CD4-positive, alpha-beta T cell treated with Interferon gamma for 1 hour (primary cell): ENCODE data around the gene TUBA1C.
"Not testable (repeated sequence)": the region's sequence is repeated elsewhere in the genome, so short reads cannot be mapped to it uniquely, and the experiment has no call there.

Experiments used
- DNase-seq: peaks from one replicate; pipeline ENCODE4 v3.0.0-alpha.2; 2020

Gene TUBA1C

DNA sequence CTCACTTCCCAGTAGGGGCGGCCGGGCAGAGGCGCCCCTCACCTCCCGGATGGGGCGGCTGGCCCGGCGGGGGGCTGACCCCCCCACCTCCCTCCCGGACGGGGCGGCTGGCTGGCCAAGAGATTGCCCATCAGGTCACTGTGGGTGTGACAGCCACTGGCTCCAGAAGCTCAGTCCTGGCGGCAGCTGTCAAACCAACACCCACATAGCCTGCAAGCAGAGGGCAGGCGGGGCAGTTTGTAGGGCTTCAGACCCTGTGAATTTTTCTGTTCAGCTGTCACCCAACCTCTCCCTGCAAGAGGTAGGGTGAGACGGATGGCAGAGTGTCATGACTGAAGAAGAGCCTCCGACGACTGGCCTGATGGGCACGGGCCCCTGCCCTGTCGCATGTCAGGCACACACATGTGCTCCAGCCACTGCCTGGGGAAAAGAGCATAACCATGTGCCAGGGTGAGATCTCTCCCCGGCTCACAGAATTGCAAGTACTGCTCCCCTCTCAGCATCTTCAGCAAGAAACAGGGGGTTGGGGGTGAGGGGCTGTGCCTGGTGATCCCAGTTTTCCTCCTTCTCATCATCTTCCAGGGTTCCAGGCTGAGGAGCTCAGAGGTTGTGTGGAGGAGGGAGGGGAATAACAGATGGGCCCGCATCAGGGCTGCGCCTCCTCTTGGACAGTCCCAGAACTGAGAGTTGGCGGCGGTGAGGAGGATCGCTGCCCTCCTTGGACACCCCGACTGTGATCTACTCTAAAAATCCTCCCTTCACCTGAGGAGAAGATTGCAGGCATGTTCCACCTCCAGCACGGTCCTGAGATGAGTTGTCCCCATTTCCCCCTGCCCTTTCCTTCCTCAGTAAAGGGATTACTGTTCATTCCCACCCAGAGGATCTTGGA is 18.9 kb downstream of the TUBA1C start:
- DNase-seq = no peak

DNA sequence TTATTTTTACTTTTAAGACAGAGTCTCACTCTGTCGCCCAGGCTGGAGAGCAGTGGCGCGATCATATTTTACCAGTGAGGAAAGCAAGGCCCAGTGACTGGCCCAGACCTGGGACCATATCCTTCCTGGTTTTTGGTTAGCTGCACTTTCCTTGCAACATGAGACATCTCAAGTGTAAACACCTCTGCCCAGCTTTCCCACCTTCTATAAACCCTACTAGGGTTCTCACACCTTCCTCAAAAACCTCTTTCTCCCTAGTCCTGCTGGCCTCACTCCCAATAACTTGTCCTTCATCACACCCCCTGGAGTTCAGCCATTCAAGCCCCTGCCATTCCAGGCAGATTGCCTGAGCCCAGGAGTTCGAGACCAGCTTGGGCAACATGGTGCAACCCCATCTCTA is 19.8 kb downstream of the TUBA1C start:
- no peak for DNase-seq

DNA sequence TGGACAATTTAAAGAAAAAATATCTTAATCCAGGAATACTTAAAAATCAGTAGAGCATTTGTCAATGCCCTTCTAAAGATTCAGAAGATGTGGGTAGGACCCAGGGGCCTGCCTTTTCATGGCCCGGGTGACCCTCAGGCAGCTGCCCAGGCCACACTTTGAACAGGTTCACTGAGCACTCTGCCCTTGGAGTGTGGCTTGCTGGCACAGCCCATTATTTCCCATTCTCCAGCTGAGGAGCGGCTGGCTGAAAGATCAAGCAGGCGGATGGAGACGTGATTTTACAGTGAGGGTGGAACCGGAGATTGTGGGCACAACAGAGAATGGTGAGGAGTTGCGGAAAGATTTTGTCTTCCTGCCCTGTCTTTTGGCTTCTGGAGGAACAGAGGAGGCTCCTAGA is 23.0 kb downstream of the TUBA1C start:
- DNase-seq = no peak

DNA sequence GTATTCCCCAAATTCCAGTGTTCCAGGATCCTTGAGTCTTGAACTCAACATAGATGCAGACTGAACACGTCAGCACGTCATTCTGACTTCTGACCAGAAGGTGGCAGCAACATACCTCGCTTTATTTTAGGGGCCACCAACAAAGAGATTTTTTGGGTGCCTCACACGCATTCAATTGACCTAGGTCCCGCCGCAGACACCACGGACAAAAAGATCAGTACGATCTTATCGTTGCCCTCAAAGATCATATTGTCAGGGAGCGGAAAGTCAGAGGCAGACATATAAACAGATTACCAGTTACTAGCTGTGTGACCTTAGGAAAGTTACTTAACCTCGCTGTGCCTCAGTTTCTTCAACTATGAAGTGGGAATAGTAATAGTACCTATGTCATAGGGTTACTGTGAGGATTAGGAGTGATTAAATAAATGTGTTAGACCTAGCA is 23.6 kb downstream of the TUBA1C start:
- peak; percentile 63 for DNase-seq

DNA sequence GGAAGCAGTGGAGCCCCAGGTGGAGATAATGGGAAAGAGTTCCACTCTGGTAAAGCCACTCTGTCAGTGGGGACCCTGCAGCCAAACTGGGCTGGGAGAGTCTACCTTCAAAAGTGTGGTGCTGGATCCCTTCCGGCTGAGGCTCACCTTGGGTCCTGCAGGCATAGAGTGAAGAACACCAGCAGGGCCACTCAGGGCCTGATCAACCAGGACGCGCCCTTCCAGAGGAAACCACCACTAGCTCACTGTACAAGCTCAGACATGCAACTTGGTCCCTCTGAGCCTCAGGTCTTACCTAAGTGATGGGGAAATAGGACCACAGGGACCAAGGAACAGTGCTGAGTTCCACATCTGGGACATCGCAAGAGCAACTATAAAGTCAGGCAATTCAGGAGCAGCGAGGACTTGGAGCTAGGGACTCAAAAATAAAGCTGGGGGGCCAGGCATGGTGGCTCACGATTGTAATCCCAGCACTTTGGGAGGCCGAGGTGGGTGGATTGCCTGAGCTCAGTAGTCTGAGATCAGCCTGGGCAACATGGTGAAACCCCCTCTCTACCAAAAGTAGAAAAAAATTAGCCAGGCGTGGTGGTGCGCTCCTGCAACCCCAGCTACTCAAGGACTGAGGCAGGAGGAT is 24.2 kb downstream of the TUBA1C start:
- no peak for DNase-seq

DNA sequence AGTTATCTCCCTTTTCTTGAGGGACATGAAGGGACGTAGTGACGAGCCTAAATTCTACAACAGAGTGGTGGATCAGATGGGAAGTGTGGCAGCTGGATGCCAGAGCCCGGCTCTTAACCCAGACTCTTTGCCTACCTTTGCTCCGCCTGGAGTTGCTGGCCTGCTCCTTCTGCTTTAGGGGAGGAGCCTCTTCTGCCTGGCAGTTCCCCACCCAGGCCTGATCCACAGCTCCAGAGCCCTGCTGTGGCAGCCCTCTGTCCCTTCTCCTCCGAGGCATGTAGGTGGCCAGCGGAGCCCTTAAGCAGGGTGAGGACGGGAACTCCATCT is 27.8 kb downstream of the TUBA1C start:
- DNase-seq = no peak

DNA sequence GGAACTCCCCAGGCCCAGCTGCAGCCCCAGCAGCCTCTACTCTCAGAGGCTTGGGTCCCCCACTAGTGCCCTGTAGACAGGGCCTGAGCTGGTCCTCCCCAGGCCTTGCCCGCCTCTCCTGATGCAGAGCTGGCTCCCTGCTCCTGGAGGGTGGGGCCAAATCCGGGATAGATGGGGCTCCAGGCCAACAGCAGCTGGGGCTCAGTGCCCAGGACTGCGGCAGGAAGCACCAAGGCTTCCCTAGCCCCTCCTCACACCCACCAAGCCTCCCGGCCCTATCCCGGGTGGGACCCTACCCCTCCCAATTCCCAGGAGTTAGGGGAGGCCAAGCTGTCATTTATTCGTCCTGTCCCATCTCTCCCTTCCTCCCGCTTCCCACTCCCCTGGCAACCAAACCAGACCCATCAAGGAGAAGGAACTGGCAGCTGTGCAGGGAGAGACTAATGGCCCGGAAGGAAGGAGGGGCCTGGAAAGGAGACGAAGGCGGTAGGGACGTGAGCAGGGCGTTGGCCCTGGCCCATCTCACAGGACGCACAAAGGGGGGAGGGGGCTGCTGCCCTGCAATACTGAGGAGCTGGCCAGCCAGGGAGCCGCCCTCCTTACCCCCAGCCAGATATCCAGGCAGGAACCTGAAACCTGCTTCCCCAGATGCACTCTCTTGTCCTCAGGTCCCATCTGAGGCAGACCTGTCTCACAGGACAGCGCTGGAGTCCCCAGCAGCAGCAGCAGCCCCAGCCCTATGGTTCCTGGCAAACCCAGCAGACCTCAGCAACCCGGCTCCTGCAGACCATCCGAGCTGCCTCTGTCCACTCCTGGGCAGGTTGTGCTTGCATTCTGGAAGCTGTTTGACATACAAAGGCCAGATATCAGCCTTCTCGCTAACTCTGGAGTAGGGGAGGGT is 28.4 kb downstream of the TUBA1C start:
- DNase-seq = no peak

DNA sequence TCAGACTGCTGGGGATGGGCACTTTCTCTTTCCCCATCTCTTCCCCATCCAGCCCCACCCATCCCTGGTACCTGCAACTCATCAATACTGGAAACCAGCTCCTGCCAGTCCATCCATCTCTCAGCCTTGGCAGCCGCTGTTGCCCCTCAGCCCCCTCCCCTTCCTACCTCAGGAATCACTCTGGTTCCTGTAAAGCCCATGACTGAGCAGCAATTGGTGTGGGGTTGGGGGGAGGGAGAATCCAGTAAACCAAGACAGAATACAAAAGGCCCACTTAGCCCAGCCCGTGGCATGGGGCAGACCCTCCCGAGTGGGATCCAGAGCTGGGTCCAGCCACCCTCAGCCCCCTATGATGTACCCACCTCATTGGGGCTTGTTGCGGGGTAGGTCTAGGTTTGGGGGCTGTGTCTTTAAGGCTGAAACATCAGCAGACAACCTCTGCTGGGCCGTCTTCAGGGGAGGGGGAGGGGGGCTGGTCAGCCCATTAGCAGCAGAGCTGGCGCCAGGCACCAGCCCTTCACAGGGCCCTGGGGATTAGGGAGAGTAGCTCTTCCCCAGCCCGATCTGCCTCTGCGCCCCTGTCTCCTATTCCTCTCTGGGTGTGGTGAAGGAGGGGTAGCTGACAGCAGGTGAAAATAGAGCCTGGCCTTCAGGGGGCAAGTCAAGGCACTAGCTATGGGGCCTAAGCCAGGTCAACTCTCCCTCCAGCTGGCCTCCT is 29.4 kb downstream of the TUBA1C start:
- DNase-seq = no peak

DNA sequence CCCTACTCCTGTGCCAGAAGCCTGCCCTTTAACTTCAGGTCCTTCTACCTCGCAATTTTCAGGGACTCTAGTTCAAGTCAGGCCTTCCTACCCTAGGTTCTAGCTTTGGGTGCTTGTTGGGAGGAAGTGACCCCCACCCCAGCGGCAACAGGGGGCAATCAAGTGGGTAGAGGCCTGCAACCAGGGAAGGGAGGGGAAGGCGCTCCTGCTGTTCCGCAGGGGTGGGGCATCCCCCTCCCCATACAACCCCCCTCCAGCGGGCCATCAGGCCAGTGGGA is 29.9 kb downstream of the TUBA1C start:
- DNase-seq = no peak

DNA sequence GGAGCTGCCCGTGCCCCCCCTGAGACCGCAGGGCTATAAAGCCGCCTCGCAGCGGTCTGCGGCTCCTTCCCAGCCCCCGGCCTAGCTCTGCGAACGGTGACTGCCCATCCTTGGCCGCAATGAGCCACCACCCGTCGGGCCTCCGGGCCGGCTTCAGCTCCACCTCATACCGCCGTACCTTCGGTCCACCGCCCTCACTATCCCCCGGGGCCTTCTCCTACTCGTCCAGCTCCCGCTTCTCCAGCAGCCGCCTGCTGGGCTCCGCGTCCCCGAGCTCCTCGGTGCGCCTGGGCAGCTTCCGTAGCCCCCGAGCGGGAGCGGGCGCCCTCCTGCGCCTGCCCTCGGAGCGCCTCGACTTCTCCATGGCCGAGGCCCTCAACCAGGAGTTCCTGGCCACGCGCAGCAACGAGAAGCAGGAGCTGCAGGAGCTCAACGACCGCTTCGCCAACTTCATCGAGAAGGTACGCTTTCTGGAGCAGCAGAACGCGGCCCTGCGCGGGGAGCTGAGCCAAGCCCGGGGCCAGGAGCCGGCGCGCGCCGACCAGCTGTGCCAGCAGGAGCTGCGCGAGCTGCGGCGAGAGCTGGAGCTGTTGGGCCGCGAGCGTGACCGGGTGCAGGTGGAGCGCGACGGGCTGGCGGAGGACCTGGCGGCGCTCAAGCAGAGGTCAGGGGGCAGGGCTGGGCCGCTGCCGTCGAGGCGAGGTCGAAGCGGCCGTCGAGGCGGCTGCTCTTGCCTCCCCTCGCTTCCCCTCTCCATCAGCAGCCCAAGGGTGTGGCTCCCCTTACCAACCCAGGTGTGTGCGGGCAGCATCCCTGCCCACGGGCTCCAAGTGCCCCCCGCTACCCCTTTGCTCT is 30.4 kb downstream of the TUBA1C start, which contains the start of gene PRPH:
Gene PRPH, plus strand, starts transcription at position 66 of the 855 bp plus-strand sequence. Its CDS starts 54 bp downstream, at position 120.
- no peak for DNase-seq

DNA sequence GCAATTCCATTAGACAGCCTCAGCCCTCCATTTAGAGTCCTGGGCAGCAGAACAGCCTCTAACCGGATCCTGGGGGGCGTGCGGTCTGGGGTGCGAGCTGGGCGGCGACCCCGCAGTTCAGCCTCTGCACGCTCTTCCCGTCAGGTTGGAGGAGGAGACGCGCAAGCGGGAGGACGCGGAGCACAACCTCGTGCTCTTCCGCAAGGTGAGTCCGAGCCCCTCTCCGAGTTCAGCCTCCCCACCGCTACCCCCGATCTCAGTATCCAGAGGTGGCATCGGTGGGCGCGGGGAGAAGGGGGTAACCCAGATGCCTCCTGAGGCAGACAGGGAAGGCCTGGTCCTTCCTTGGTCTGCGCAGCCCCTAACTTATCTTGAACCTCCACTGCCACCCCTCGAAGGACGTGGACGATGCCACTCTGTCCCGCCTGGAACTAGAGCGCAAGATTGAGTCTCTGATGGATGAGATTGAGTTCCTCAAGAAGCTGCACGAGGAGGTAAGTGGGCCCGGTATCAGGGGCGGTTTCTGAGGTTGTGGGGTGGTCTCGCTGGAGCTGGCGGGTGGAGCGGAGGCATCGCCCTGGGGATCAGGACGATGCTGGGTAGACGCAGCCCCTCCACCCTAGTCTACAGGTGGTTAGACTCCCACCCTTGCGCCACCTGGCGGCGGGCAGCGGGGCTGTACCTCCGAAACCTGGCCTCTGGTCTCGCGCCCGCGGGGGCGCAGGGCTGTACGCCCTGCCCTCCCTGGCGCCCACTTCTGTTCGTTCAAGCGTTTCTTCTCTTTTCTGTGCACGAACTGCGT is 31.4 kb downstream of the TUBA1C start:
- DNase-seq = peak; percentile 51

DNA sequence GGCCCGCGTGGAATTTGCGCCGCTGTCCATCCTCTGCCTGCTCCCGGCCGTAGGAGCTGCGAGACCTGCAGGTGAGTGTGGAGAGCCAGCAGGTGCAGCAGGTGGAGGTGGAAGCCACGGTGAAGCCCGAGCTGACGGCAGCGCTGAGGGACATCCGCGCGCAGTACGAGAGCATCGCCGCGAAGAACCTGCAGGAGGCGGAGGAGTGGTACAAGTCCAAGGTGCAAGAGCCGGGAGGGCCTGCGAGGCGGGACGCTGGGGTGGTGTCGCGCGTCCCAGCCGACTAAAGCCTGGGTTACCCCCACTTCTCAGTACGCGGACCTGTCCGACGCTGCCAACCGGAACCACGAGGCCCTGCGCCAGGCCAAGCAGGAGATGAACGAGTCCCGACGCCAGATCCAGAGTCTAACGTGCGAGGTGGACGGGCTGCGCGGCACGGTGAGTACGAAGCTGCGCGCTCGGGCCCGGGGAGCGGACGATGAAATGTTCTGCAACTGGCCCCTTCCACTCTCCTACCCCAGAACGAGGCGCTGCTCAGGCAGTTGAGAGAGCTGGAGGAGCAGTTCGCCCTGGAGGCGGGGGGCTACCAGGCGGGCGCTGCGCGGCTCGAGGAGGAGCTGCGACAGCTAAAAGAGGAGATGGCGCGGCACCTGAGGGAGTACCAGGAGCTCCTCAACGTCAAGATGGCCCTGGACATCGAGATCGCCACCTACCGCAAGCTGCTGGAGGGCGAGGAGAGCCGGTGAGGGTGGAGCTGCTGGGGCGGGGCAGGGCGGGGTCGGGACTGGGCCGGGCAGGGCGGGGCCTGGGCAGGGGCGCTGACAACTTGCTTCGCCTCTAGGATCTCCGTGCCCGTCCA is 32.2 kb downstream of the TUBA1C start:
- DNase-seq = no peak

DNA sequence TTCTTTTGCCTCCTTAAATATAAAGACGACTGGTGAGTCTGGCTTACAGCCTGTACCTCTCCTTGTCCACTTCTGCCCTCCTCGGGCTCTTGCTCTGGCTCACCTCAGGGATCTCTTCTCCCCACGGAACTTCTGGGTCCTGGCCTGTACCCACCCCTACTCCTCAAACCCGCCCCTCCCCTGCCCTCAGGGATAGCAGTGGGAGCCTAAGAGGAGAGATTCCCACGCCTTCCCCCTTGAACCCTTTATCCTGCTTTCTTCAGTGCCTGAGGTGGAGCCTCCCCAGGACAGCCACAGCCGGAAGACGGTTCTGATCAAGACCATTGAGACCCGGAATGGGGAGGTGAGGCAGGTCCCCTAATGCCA is 32.8 kb downstream of the TUBA1C start:
- no peak for DNase-seq

DNA sequence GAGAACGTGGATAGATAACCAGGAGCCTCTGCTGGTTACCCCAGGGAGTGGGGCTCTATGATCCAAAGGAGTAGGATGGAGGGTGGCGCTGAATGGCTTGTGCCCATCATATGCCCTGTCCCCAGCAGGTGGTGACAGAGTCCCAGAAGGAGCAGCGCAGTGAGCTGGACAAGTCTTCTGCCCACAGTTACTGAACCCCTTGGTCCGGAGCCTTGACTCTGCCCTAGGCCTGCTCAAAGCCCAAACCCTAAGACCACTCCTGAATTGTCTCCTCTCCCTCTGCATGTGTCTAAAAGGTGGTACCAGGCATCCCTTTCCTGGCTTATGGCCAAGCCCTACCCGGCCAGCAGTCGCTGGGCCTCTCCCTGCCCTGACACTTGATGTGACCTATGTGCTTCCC is 33.3 kb downstream of the TUBA1C start:
- DNase-seq = no peak

DNA sequence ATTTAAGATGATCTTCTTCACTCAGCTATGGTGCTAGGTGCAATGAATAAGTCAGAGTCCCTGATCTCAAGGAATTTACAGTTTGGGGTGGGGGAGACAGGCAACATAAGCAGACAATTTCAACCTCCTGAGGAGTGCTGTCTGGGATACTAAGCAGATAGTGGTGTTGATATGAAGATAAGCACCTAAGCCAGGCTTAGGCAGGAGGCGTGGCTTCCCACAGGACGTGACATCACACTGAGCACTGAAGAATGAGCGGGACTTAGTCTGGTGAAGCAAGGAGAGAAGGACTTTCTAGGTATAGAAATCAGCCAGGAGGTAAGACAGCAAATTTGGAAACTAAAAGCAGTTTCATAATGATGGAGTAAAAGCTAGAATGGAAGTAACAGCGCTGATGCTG is 36.9 kb downstream of the TUBA1C start:
- no peak for DNase-seq

DNA sequence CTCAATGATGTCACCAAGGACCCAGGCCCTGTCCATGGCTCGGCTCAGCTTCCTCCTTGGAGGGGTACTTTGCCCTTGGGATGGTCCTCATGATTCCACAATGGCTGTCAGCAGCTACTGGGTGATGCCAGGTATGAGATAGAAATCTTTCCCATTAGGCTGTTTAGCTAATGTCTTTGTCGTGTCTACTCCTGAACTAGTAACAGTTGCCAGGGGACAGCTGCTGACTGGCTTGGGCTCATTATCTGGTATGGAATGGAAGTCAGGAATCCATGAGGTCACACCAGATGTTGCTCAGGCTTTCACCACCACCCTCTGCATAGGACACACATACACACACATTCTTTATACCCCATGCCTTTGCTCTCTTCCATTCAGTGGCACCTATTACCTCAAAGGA is 39.3 kb downstream of the TUBA1C start:
- no peak for DNase-seq

DNA sequence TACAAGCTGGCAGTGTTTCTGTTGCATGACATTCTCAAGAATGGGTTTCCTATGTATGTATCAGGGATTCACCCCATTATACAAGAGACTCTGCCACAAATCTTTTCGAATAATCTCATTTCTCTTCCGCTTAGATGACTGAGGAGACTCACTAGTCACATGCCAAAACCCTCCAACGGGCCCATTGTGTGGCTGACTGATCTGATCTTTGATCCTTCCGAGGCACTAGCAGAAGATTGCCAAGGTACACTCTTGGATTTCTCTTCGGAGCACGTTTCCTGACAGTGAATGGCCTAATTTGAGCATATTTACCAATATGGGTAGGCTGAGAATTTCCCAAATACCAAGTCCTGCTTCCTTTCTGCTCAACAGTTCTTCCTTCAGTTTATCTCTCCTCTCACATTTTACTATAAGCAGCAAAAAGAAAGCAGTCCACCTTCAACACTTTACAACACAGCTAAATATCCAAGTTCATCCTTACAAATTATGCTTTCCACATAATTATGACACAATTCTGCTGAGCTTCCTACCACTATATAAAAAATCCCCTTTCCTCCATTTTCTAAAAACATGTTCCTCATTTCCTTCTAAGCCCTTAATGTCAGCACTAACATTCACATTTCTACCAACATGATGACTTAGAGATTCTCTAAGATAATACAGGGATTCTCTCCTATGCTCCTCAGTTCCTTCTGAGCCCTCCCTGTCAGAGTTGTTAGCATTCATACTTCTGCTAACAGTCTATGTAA is 41.1 kb downstream of the TUBA1C start:
- no peak for DNase-seq

DNA sequence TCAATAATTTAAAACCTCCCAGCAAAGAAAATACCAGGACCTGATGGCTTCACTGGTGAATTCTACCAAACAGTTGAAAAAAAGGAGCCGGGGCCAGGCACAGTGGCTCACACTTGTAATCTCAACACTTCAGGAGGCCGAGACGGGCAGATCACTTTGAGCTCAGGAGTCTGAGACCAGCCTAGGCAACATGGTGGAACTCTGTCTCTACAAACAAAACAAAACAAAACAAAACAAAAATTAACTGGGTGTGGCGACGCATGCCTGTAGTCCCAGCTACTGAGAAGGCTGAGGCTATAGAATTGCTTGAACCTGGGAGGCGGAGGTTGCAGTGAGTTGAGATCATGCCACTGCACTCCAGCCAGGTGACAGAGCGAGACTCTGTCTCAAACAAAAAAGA is 44.5 kb downstream of the TUBA1C start:
- DNase-seq = no peak

DNA sequence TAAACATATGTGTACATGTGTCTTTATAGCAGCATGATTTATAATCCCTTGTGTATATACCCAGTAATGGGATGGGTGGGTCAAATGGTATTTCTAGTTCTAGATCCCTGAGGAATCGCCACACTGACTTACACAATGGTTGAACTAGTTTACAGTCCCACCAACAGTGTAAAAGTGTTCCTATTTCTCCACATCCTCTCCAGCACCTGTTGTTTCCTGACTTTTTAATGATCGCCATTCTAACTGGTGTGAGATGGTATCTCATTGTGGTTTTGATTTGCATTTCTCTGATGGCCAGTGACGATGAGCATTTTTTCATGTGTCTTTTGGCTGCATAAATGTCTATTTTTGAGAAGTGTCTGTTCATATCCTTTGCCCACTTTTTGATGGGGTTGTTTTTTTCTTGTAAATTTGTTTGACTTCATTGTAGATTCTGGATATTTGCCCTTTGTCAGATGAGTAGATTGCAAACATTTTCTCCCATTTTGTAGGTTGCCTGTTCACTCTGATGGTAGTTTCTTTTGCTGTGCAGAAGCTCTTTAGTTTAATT is 45.6 kb downstream of the TUBA1C start:
- not testable (repeated sequence) for DNase-seq
